ENCODE data around the gene CTH.

GRCh38 chr1:70364439-70364838 lies 46.6 kb upstream of the CTH start:
- TF ChIP-seq REST (IDR thresholded peaks at IDR 0.05) (no peak), USF2 (IDR thresholded peaks at IDR 0.05) (no peak), CEBPB (IDR thresholded peaks at IDR 0.05) (no peak), CHD2 (IDR thresholded peaks at IDR 0.05; ENCODE audit: low read length, partially characterized antibody) (no peak), CTCF (IDR thresholded peaks at IDR 0.05) (no peak)
